Activated CD4-positive, alpha-beta memory T cell treated with anti-CD3 and anti-CD28 coated beads for 36 hours (primary cell): ENCODE results near the gene EFS. TPM values are rescaled to one million over a fixed set of nuclear protein-coding genes. Genes with fewer than 3 reads are reported as not detected.
"Not testable (repeated sequence)": the region's sequence is repeated elsewhere in the genome, so short reads cannot be mapped to it uniquely, and the experiment has no call there.

Experiments used
- CTCF ChIA-PET: fragments of 350-600 bp; sonication (Branson Sonifier 250); formaldehyde crosslinking; loops from one replicate; lab custom pipeline; 2021; ENCODE audit warnings: antibody characterized with exemption, inconsistent platforms; lab: Charles Lee
- POLR2A ChIA-PET: fragments of 350-600 bp; sonication (Branson Sonifier 250); formaldehyde crosslinking; loops from one replicate; lab custom pipeline; 2021; ENCODE audit warnings: antibody characterized with exemption; lab: Charles Lee
- DNase-seq: peaks from one replicate; pipeline ENCODE4 v3.0.0-alpha.2; 2020
- H3K27ac Mint-ChIP-seq: one replicate; pipeline ENCODE4 v1.8.0; 2021; ENCODE audit warnings: mixed read lengths
- H3K27me3 Mint-ChIP-seq: one replicate; pipeline ENCODE4 v1.8.0; 2021; ENCODE audit warnings: mixed read lengths
- H3K36me3 Mint-ChIP-seq: one replicate; pipeline ENCODE4 v1.8.0; 2021; ENCODE audit warnings: mixed read lengths
- H3K4me1 Mint-ChIP-seq: one replicate; pipeline ENCODE4 v1.8.0; 2021; ENCODE audit warnings: low read depth, mixed read lengths
- H3K4me3 Mint-ChIP-seq: one replicate; pipeline ENCODE4 v1.8.0; 2021; ENCODE audit warnings: mild to moderate bottlenecking, mixed read lengths
- H3K9me3 Mint-ChIP-seq: one replicate; pipeline ENCODE4 v1.8.0; 2021; ENCODE audit warnings: mixed read lengths
- intact Hi-C: fragments of 100-400 bp; cut with micrococcal nuclease; formaldehyde crosslinking; loops from one replicate; pipeline ENCODE4 v1.15.1; 2023
- total RNA-seq, 2 experiments: library from RNA; stranded (reverse); gene quantifications; one replicate each; pipeline ENCODE4 v1.2.3, GENCODE V29; 2021

Gene EFS
- total RNA-seq, 2 experiments from 2014 or later: not detected

DNA sequence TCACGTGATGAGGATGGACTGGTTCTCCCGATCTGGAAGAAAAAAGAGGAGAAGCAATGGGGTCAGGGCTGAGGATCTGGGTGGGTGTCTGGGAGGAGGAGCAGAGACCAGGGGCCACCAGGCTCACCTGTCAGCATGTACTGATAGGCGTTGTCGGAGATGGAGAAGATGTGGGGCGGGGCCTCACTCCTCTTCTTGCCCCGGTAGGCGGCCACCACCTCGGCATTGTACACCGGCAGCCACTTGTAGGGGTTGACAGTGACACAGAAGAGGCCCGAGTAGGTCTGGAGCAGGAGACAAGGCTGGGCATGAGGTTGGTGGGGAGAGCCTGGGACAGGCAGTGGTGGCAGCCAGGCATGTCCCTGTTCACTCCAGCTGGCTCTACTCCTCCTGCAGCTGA lies 40.1 kb upstream of the EFS start:
- ChIA-PET CTCF (no interaction called here), POLR2A (no interaction called here)
- intact Hi-C loops: no loop called here
- no peak for DNase-seq
- H3K36me3 Mint-ChIP-seq: no peaks in the 10 kb centered on the region
- H3K27me3 Mint-ChIP-seq: no peaks in the 10 kb centered on the region
- no peaks in the 10 kb centered on the region for H3K9me3 Mint-ChIP-seq
- no peaks in the 10 kb centered on the region for H3K4me1 Mint-ChIP-seq
- no peak overlapping the region for H3K27ac Mint-ChIP-seq
- no peak overlapping the region for H3K4me3 Mint-ChIP-seq

DNA sequence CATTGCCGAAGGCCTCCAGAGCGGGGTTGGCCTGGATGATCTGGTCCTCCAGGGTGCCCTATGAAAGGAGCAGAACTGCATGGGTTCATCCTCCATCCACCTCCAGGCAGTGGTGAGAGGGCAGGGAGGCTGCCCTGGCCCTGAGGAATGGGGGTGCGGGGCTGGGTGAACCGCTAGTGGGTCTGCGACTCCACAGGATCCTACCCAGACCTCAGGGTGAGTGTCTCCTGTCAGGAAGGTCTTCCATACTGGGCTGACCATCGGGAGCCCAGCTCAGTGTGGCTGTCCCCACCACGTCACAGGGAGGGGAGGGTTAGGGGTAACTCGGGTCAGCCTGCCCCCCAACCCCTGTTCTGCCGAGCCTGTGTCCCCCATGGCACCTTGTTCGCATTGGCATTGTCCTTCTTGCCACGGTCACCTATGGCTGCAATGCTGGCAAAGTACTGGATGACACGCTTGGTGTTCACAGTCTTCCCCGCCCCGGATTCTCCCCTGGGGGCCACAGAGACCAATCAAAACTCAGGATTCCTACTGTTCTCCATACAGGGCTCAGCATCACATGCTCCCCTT lies 39.4 kb upstream of the EFS start:
- Mint-ChIP-seq H3K27ac (no peak overlapping the region), H3K4me1 (no peaks in the 10 kb centered on the region), H3K9me3 (no peaks in the 10 kb centered on the region), H3K4me3 (no peak overlapping the region), H3K27me3 (no peaks in the 10 kb centered on the region), H3K36me3 (no peaks in the 10 kb centered on the region)
- ChIA-PET CTCF (no interaction called here), POLR2A (no interaction called here)
- DNase-seq: no peak
- intact Hi-C loops: no loop called here

DNA sequence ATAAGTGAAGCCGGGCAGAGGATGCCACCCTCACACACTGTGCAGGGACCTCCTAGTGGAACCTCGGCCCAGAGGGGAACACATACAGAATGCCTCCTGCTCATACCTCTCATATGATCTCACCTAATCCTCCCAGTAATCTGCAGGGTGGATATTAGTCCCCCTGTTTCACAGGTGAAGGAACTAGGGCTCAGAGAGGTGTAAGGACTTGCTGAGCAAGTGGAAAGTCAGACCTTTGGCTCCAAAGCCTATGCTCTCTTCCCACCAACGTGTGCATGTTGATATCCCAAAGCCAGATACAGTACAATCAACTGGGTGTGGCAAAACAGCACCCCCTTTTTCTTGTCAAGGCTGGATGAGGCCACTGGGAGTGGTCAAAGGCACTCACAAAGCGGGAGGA lies 38.9 kb upstream of the EFS start:
- Mint-ChIP-seq H3K4me1 (no peaks in the 10 kb centered on the region), H3K27ac (no peak overlapping the region), H3K36me3 (no peaks in the 10 kb centered on the region), H3K4me3 (no peak overlapping the region), H3K27me3 (no peaks in the 10 kb centered on the region), H3K9me3 (no peaks in the 10 kb centered on the region)
- intact Hi-C loops: no loop called here
- DNase-seq: no peak
- ChIA-PET CTCF (no interaction called here), POLR2A (no interaction called here)

DNA sequence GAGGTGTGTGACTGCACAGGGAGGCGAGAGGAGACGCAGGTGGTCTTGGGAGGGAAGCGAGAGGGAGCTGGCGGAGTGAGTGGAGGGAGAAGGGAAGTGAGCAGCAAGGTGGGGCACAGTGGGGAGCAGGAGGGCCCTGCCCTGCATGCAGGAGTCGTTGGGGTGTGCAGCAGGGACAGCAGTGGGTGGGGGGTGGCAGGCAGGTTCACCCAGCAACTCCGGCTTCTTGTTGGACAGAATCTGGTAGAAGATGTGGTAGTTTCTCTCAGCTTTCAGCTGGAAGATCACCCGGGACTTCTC lies 38.1 kb upstream of the EFS start:
- H3K9me3 Mint-ChIP-seq: no peaks in the 10 kb centered on the region
- H3K27me3 Mint-ChIP-seq: no peaks in the 10 kb centered on the region
- intact Hi-C loops: no loop called here
- CTCF ChIA-PET: no interaction called here
- no peak for DNase-seq
- H3K4me1 Mint-ChIP-seq: no peaks in the 10 kb centered on the region
- no peak overlapping the region for H3K27ac Mint-ChIP-seq
- POLR2A ChIA-PET: no interaction called here
- H3K36me3 Mint-ChIP-seq: no peaks in the 10 kb centered on the region
- no peak overlapping the region for H3K4me3 Mint-ChIP-seq

DNA sequence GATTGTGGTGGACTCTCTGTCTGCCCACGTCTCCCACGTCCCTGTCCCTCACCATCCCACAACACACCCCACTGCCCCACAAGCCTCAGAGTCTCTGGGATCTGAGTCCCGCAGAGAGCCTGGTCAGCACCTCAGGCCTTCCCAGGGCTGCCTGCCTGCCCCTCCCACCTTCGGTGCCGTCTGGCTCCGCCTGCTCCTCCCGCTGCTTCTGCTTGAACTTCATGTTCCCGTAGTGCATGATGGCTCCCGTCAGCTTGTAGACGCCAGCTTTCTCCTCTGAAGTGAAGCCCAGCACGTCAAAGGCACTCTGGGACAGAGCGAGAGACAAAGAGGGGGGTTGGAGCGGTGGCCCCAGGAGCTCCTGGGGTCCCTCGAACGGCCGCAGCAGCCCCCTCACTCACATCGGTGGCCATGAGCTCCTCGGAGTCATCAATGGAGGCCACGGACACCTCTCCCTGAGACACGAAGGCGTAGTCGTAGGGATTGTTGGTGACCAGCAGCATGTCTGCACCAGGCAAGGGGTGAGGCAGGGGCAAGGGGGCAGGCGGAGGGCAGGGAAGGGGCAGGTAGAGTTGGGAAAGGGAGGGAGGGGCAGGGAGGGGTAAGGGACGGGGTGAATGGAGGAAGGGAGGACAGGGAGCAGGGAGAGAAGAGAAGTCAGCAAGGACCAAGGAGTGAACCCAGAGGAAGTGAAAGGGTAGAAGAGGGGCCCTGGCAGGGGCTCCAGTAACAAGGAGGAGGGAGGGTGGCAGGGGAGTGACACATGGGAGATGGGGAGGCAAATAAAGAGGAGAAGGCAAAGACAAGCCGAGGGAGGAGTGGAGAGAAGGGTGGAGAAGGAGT lies 37.5 kb upstream of the EFS start:
- no peak overlapping the region for H3K27ac Mint-ChIP-seq
- CTCF ChIA-PET: no interaction called here

DNA sequence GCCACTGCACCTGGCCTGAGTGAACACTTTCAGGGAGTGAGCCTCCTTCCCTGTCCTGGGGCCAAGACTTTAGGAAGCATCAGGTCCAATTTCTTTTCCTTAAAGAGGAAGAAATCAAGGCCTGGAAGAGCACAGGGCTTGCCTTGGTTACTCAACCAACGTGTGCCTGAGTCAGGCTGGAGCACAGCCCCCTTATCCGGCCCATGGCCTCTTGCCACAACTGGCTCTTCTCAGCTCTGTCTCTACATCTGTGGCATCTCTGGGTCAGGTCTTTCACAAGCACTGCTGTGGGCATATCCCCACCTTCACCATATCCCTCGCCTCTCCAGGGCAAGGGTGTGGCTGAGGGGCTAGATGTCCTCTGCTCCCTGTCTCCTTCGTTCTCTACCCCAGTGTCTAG lies 36.3 kb upstream of the EFS start:
- intact Hi-C loops: no loop called here

More for the DNA sequence above, 37.5 kb upstream of the EFS start:
- intact Hi-C loops: no loop called here
- Mint-ChIP-seq H3K4me3 (no peak overlapping the region), H3K27me3 (no peaks in the 10 kb centered on the region), H3K9me3 (no peaks in the 10 kb centered on the region), H3K36me3 (no peaks in the 10 kb centered on the region), H3K4me1 (no peaks in the 10 kb centered on the region)
- POLR2A ChIA-PET: no interaction called here
- no peak for DNase-seq

DNA sequence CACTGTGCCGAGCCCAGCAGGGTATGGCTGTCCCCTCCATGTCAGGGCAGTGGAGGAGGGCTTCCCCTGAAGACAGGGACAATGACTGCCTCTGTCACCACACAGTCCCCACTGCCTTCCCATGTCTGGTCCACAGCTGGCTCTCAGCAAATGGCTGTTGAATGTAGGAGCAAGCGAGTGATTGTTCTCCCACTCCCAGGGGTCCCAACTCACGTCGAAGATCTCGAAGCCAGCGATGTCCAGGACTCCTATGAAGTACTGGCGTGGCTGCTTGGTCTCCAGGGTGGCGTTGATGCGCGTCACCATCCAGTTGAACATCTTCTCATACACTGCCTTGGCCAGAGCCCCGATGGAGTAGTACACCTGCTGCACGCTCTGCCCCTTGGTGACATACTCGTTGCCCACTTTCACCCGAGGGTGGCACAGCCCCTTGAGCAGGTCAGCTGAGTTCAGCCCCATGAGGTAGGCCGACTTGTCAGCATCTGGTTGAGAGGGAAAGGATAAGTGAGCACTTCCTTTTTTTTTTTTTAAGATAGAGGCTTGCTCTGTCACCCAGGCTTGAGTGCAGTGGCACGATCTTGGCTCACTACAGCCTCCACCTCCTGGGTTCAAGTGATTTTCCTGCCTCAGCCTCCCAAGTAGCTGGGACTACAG lies 35.7 kb upstream of the EFS start:
- H3K4me1 Mint-ChIP-seq, intact Hi-C loops, H3K9me3 Mint-ChIP-seq, H3K27ac Mint-ChIP-seq, DNase-seq, H3K36me3 Mint-ChIP-seq, POLR2A ChIA-PET, H3K4me3 Mint-ChIP-seq, H3K27me3 Mint-ChIP-seq: not testable (repeated sequence)
- CTCF ChIA-PET: interaction anchor here (0.6 kb wide), 1 partner anchor 15 kb away, joined by 3 read pairs; no protein-coding TSS in a partner anchor

More for the DNA sequence above, 36.3 kb upstream of the EFS start:
- ChIA-PET POLR2A (no interaction called here), CTCF (no interaction called here)
- Mint-ChIP-seq H3K4me3 (no peak overlapping the region), H3K27me3 (no peaks in the 10 kb centered on the region), H3K27ac (no peak overlapping the region), H3K4me1 (no peaks in the 10 kb centered on the region), H3K9me3 (no peaks in the 10 kb centered on the region), H3K36me3 (no peaks in the 10 kb centered on the region)
- no peak for DNase-seq

DNA sequence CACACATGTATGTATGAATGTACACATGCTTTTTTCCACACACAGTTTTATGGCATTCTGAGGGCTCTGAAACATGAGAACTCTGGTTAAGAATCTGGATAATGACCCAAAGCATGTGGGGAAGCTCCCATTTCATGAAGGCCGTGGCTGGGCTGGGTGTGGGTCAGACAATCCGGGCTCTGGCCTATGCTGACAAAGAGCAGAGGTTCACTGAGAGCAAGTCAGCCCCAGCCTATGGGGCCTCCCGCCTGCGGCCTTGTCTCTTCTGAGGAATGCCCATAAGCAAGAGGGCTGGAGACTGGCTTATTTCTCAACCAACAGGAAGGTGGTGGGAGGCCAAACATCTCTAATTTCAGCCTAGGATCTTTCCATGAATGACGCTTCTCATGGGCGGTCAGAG lies 34.6 kb upstream of the EFS start:
- CTCF ChIA-PET: no interaction called here
- no peaks in the 10 kb centered on the region for H3K36me3 Mint-ChIP-seq
- H3K4me1 Mint-ChIP-seq: no peaks in the 10 kb centered on the region
- no peak for DNase-seq
- no peaks in the 10 kb centered on the region for H3K27me3 Mint-ChIP-seq
- no peak overlapping the region for H3K27ac Mint-ChIP-seq
- no peaks in the 10 kb centered on the region for H3K9me3 Mint-ChIP-seq
- intact Hi-C loops: no loop called here
- no peak overlapping the region for H3K4me3 Mint-ChIP-seq
- POLR2A ChIA-PET: interaction anchor here (0.6 kb wide), 1 partner anchor 45 kb away, joined by 3 read pairs; no protein-coding TSS in a partner anchor

DNA sequence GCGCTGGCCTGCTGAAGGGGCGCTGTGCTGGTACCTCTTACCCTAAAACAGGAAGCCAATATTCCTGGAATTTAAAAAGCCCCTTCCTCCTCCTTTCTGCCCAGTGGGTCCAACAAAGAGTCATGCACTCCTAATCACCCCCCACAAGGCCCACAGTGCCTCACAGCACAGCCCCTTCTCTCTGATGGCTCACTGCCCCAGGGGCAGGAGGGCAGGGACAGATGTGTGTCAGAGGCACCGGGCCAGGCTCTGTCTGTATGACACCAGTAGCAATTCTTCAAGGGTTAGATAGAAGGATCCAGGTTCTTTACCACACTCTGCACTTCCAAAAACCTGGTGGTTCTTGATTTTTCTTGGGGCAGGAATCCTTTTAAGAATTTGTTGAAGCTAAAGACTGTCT lies 34.2 kb upstream of the EFS start:
- ChIA-PET POLR2A (interaction anchor here (0.6 kb wide), 1 partner anchor 46 kb away, joined by 3 read pairs; no protein-coding TSS in a partner anchor), CTCF (interaction anchor here (0.5 kb wide), 1 partner anchor 68 kb away, joined by 3 read pairs; no protein-coding TSS in a partner anchor)
- intact Hi-C loops: no loop called here
- H3K36me3 Mint-ChIP-seq: no peaks in the 10 kb centered on the region
- H3K4me3 Mint-ChIP-seq: no peak overlapping the region
- no peaks in the 10 kb centered on the region for H3K27me3 Mint-ChIP-seq
- no peak for DNase-seq
- H3K27ac Mint-ChIP-seq: no peak overlapping the region
- no peaks in the 10 kb centered on the region for H3K9me3 Mint-ChIP-seq
- H3K4me1 Mint-ChIP-seq: no peaks in the 10 kb centered on the region

DNA sequence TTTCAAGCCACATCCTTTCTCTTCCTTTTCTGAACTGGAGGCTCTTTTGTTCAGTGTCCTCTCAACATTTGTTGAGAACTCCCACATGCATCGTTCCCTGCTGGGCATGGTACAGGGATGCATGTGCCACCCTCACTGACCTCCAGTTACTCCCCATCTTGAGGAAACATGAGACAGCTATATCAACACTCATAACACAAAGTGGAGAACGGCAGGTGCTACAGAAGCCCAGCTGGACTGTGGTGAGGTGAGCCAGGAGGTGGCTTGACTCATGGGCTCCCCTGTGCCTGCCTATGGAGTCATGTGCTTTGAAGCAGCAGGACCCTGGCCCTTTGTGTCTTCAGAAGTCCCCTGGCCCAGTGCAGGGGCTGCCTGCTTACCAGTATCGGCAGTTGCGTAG lies 33.4 kb upstream of the EFS start:
- H3K27ac Mint-ChIP-seq: no peak overlapping the region
- no peaks in the 10 kb centered on the region for H3K4me1 Mint-ChIP-seq
- CTCF ChIA-PET: no interaction called here
- H3K9me3 Mint-ChIP-seq: no peaks in the 10 kb centered on the region
- intact Hi-C loops: no loop called here
- no peak for DNase-seq
- H3K4me3 Mint-ChIP-seq: no peak overlapping the region
- H3K36me3 Mint-ChIP-seq: no peaks in the 10 kb centered on the region
- no peaks in the 10 kb centered on the region for H3K27me3 Mint-ChIP-seq
- POLR2A ChIA-PET: no interaction called here

DNA sequence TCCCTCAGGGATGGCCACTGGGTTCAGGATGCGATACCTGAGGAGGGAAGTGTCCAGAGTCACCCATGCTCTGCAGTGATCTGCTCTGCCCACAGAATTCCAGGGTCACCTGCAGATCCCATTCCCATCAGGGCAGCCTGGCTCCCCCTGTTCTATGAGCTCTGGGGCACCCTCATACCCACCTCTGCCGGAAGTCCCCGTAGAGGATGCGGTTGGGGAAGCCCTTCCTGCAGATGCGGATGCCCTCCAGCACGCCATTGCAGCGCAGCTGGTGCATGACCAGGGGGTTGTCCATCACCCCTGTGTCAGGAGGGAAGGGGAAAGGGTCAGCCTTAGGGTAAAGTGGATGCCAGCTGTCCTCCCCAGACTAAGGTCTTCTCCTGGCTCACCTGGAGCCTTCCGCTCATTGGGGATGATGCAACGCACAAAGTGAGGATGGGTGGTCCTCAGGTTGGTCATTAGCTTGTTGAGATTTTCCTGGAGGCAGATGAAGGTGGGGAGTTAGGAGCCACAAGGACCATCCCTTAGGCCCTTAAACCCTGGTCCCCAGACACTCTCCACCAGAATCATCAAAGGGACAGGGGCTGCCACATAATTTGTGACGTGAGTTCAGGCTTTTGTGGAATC lies 31.9 kb upstream of the EFS start:
- H3K4me1 Mint-ChIP-seq: no peaks in the 10 kb centered on the region
- H3K27ac Mint-ChIP-seq: no peak overlapping the region
- CTCF ChIA-PET: no interaction called here
- H3K4me3 Mint-ChIP-seq: no peak overlapping the region
- H3K36me3 Mint-ChIP-seq: no peaks in the 10 kb centered on the region
- no peaks in the 10 kb centered on the region for H3K27me3 Mint-ChIP-seq
- DNase-seq: no peak
- intact Hi-C loops: no loop called here
- POLR2A ChIA-PET: no interaction called here
- no peaks in the 10 kb centered on the region for H3K9me3 Mint-ChIP-seq

DNA sequence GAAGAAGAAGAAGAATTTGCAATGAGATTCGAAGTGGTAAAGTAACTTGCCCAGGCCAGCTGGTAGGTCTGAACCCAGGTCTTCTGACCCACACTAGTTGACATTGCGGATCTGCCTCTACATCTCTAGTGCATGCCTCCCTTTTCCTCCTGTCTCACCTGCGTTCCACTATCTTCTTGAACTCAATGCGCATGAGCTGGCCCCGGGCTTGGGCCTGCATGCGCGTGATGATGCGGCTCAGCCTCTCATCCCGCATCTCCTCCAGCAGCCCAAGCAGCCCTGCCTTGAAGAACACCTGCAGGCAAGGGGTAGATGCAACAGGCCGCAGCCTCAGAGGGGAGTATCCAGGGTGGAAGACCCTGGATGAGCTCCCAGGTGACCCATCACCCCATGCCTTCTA lies 31.2 kb upstream of the EFS start:
- Mint-ChIP-seq H3K4me3 (no peak overlapping the region), H3K27ac (no peak overlapping the region), H3K27me3 (no peaks in the 10 kb centered on the region), H3K9me3 (no peaks in the 10 kb centered on the region), H3K36me3 (no peaks in the 10 kb centered on the region), H3K4me1 (no peaks in the 10 kb centered on the region)
- ChIA-PET POLR2A (no interaction called here), CTCF (no interaction called here)
- intact Hi-C loops: no loop called here
- no peak for DNase-seq
